Muscle layer of duodenum (tissue), 2 donors: ENCODE measurements around the gene MYOM3.

Experiments
- H3K27ac ChIP-seq: one replicate; pipeline ENCODE4 v1.7.0; 2013; ENCODE audit warnings: mild to moderate bottlenecking, low read length
- H3K27me3 ChIP-seq: one replicate; pipeline ENCODE4 v1.7.0; 2013; ENCODE audit warnings: low read depth, mild to moderate bottlenecking, control low read depth, low read length
- H3K36me3 ChIP-seq, 2 donors: one replicate each; pipeline ENCODE4 v1.7.0; 2013; ENCODE audit warnings: low read length in 2 of 2, control low read depth in 1 of 2, mild to moderate bottlenecking in 1 of 2; ENCODE audit not compliant: insufficient read depth in 2 of 2, control insufficient read depth in 1 of 2
- H3K4me1 ChIP-seq, 2 donors: one replicate each; pipeline ENCODE4 v1.7.0; 2013; ENCODE audit warnings: low read length in 2 of 2, mild to moderate bottlenecking in 2 of 2, control low read depth in 1 of 2, moderate library complexity in 1 of 2; ENCODE audit not compliant: insufficient read depth in 2 of 2, control insufficient read depth in 1 of 2
- H3K4me3 ChIP-seq, 2 donors: one replicate each; pipeline ENCODE4 v1.7.0; 2013; ENCODE audit warnings: low read length in 2 of 2, low read depth in 1 of 2, mild to moderate bottlenecking in 1 of 2
- H3K9me3 ChIP-seq, 2 donors: one replicate each; pipeline ENCODE4 v1.7.0; 2013; ENCODE audit warnings: low read length in 2 of 2, control low read depth in 1 of 2, mild to moderate bottlenecking in 1 of 2; ENCODE audit not compliant: control insufficient read depth in 1 of 2
- donor health status: healthy.

Gene MYOM3

GRCh38 chr1:24092979-24093378, 19.0 kb downstream of the MYOM3 start:
- Histone ChIP-seq H3K4me3 (no peak overlapping the region), H3K4me1 (no peaks in the 10 kb centered on the region), H3K9me3 (no peaks in the 10 kb centered on the region), H3K27me3 (no peaks in the 10 kb centered on the region), H3K27ac (no peak overlapping the region), H3K36me3 (no peaks in the 10 kb centered on the region)

- no peak overlapping the region for H3K4me3 ChIP-seq
- no peaks in the 10 kb centered on the region for H3K36me3 ChIP-seq
- no peaks in the 10 kb centered on the region for H3K9me3 ChIP-seq
- H3K27me3 ChIP-seq, result no peaks in the 10 kb centered on the region
- H3K27ac ChIP-seq, result no peak overlapping the region
- no peaks in the 10 kb centered on the region for H3K4me1 ChIP-seq
Measured at GRCh38 chr1:24091971-24092482, 19.9 kb downstream of the MYOM3 start.

GRCh38 chr1:24090736-24091135, 21.2 kb downstream of the MYOM3 start:
- Histone ChIP-seq H3K27me3 (no peaks in the 10 kb centered on the region), H3K9me3 (no peaks in the 10 kb centered on the region), H3K4me3 (no peak overlapping the region), H3K4me1 (no peaks in the 10 kb centered on the region), H3K36me3 (no peaks in the 10 kb centered on the region), H3K27ac (no peak overlapping the region)

GRCh38 chr1:24089743-24090555, 22.0 kb downstream of the MYOM3 start:
- Histone ChIP-seq H3K27me3 (no peaks in the 10 kb centered on the region), H3K36me3 (no peaks in the 10 kb centered on the region), H3K4me3 (no peak overlapping the region), H3K4me1 (no peaks in the 10 kb centered on the region), H3K9me3 (no peaks in the 10 kb centered on the region), H3K27ac (no peak overlapping the region)

GRCh38 chr1:24089027-24089742, 22.8 kb downstream of the MYOM3 start:
- Histone ChIP-seq H3K4me3 (no peak overlapping the region), H3K36me3 (no peaks in the 10 kb centered on the region), H3K27ac (no peak overlapping the region), H3K27me3 (no peaks in the 10 kb centered on the region), H3K4me1 (no peaks in the 10 kb centered on the region), H3K9me3 (no peaks in the 10 kb centered on the region)

- Histone ChIP-seq H3K4me3 (no peak overlapping the region), H3K27me3 (no peaks in the 10 kb centered on the region), H3K4me1 (no peaks in the 10 kb centered on the region), H3K36me3 (no peaks in the 10 kb centered on the region), H3K9me3 (no peaks in the 10 kb centered on the region), H3K27ac (no peak overlapping the region)
Measured at GRCh38 chr1:24086466-24086865, 25.5 kb downstream of the MYOM3 start.

GRCh38 chr1:24085546-24085945, 26.4 kb downstream of the MYOM3 start:
- Histone ChIP-seq H3K36me3 (no peaks in the 10 kb centered on the region), H3K4me1 (no peaks in the 10 kb centered on the region), H3K4me3 (no peak overlapping the region), H3K27ac (no peak overlapping the region), H3K9me3 (no peaks in the 10 kb centered on the region), H3K27me3 (no peaks in the 10 kb centered on the region)

GRCh38 chr1:24085007-24085406, 26.9 kb downstream of the MYOM3 start:
- no peak overlapping the region for H3K4me3 ChIP-seq
- H3K9me3 ChIP-seq, result no peaks in the 10 kb centered on the region
- H3K4me1 ChIP-seq, result no peaks in the 10 kb centered on the region
- H3K27ac ChIP-seq, result no peak overlapping the region
- no peaks in the 10 kb centered on the region for H3K36me3 ChIP-seq
- H3K27me3 ChIP-seq, result no peaks in the 10 kb centered on the region

GRCh38 chr1:24084050-24084449, 27.9 kb downstream of the MYOM3 start:
- Histone ChIP-seq H3K4me1 (no peaks in the 10 kb centered on the region), H3K4me3 (no peak overlapping the region), H3K27ac (no peak overlapping the region), H3K27me3 (no peaks in the 10 kb centered on the region), H3K9me3 (no peaks in the 10 kb centered on the region), H3K36me3 (no peaks in the 10 kb centered on the region)

GRCh38 chr1:24082372-24082771, 29.6 kb downstream of the MYOM3 start:
- Histone ChIP-seq H3K36me3 (no peaks in the 10 kb centered on the region), H3K4me1 (no peaks in the 10 kb centered on the region), H3K9me3 (no peaks in the 10 kb centered on the region), H3K4me3 (no peak overlapping the region), H3K27ac (no peak overlapping the region), H3K27me3 (no peaks in the 10 kb centered on the region)

GRCh38 chr1:24081190-24081589, 30.7 kb downstream of the MYOM3 start:
- Histone ChIP-seq H3K27me3 (no peaks in the 10 kb centered on the region), H3K9me3 (no peaks in the 10 kb centered on the region), H3K27ac (no peak overlapping the region), H3K4me3 (no peak overlapping the region), H3K36me3 (no peaks in the 10 kb centered on the region), H3K4me1 (no peaks in the 10 kb centered on the region)
